GM23338 (cell line): ENCODE results near the gene CARD9. TPM values are rescaled to one million over a fixed set of nuclear protein-coding genes. Genes with fewer than 3 reads are reported as not detected.

Source experiments
- ATAC-seq: fragments of 200-7000 bp; cut with Tn5 transposase; 3 replicates; pipeline ENCODE4 v1.9.1; 2020
- DNase-seq: peaks from one replicate; pipeline ENCODE4 v3.0.0-alpha.2; 2015; ENCODE audit warnings: low spot score
- H2AFZ ChIP-seq: fragments of 200-600 bp; sonication (generic); 2 replicates; pipeline ENCODE4 v1.8.0; 2016; ENCODE audit warnings: antibody characterized with exemption, mild to moderate bottlenecking, moderate library complexity
- H3F3A ChIP-seq: fragments of 200-600 bp; sonication (generic); replicated peaks from 2 replicates; pipeline ENCODE4 v1.8.0; 2017; ENCODE audit warnings: antibody characterized with exemption, mixed run types, low read depth
- H3K27ac ChIP-seq: fragments of 200-600 bp; sonication (generic); 2 replicates; pipeline ENCODE4 v1.6.1; 2016; ENCODE audit warnings: low read depth
- H3K27me3 ChIP-seq: fragments of 200-600 bp; sonication (generic); 2 replicates; pipeline ENCODE4 v1.8.0; 2016; ENCODE audit warnings: mild to moderate bottlenecking, mixed run types, moderate library complexity; ENCODE audit not compliant: insufficient read depth
- H3K36me3 ChIP-seq: fragments of 200-600 bp; sonication (generic); 2 replicates; pipeline ENCODE4 v1.8.0; 2016; ENCODE audit warnings: mild to moderate bottlenecking; ENCODE audit not compliant: insufficient read depth
- H3K4me1 ChIP-seq: fragments of 200-600 bp; sonication (generic); 2 replicates; pipeline ENCODE4 v1.8.0; 2016; ENCODE audit warnings: mild to moderate bottlenecking, moderate library complexity; ENCODE audit not compliant: insufficient read depth
- H3K4me2 ChIP-seq: fragments of 200-600 bp; sonication (generic); 2 replicates; pipeline ENCODE4 v1.7.1; 2017; ENCODE audit warnings: mixed run types
- H3K4me3 ChIP-seq: fragments of 200-600 bp; sonication (generic); 2 replicates; pipeline ENCODE4 v1.6.1; 2016; ENCODE audit warnings: mixed run types
- H3K79me2 ChIP-seq: fragments of 200-600 bp; sonication (generic); replicated peaks from 2 replicates; pipeline ENCODE4 v1.8.0; 2017; ENCODE audit warnings: mild to moderate bottlenecking; ENCODE audit not compliant: insufficient read depth
- H3K9me2 ChIP-seq: fragments of 200-600 bp; sonication (generic); 2 replicates; pipeline ENCODE4 v1.8.0; 2017; ENCODE audit not compliant: insufficient read depth
- H4K20me1 ChIP-seq: fragments of 200-600 bp; sonication (generic); replicated peaks from 2 replicates; pipeline ENCODE4 v1.8.0; 2017; ENCODE audit warnings: mild to moderate bottlenecking; ENCODE audit not compliant: insufficient read depth
- H3K27ac Mint-ChIP-seq: 2 replicates; pipeline ENCODE4 v1.8.0; 2020; ENCODE audit warnings: inconsistent platforms, mild to moderate bottlenecking, moderate library complexity, mixed read lengths
- H3K27me3 Mint-ChIP-seq: 3 replicates; pipeline ENCODE4 v1.8.0; 2022; ENCODE audit warnings: low read depth, mild to moderate bottlenecking, moderate library complexity, mixed read lengths, inconsistent platforms; ENCODE audit not compliant: insufficient read depth, poor library complexity
- H3K36me3 Mint-ChIP-seq: 3 replicates; pipeline ENCODE4 v1.8.0; 2021; ENCODE audit warnings: low read depth, mild to moderate bottlenecking, inconsistent platforms, moderate library complexity, mixed read lengths
- H3K4me1 Mint-ChIP-seq: 3 replicates; pipeline ENCODE4 v1.8.0; 2020; ENCODE audit warnings: mild to moderate bottlenecking, inconsistent platforms, mixed read lengths
- H3K4me3 Mint-ChIP-seq: 3 replicates; pipeline ENCODE4 v1.8.0; 2021; ENCODE audit warnings: moderate library complexity, mild to moderate bottlenecking, inconsistent platforms, mixed read lengths
- H3K9me3 Mint-ChIP-seq: 3 replicates; pipeline ENCODE4 v1.8.0; 2020; ENCODE audit warnings: moderate library complexity, mild to moderate bottlenecking, inconsistent platforms, mixed read lengths
- CREB1 ChIP-seq: fragments of 250-450 bp; sonication (Bioruptor Pico); IDR thresholded peaks from 2 replicates; pipeline ENCODE4 v1.5.0; 2020; ENCODE audit warnings: low read depth, mild to moderate bottlenecking, moderate library complexity
- ETS1 ChIP-seq: IDR thresholded peaks from 2 replicates; pipeline ENCODE4 v1.6.1; 2016; ENCODE audit warnings: antibody characterized with exemption
- EZH2phosphoT487 ChIP-seq: fragments of 200-600 bp; sonication (generic); IDR thresholded peaks from one replicate; pipeline ENCODE4 v1.8.1; 2018; ENCODE audit warnings: antibody characterized with exemption; ENCODE audit not compliant: unreplicated experiment
- JUNB ChIP-seq: IDR thresholded peaks from one replicate; pipeline ENCODE4 v1.6.1; 2016; ENCODE audit warnings: antibody characterized with exemption; ENCODE audit not compliant: unreplicated experiment
- POLR2AphosphoS5 ChIP-seq: IDR thresholded peaks from 2 replicates; pipeline ENCODE4 v1.6.1; 2016; ENCODE audit warnings: antibody characterized with exemption, low read depth
- REST ChIP-seq: IDR thresholded peaks from one replicate; pipeline ENCODE4 v1.6.1; 2018; ENCODE audit warnings: antibody characterized with exemption; ENCODE audit not compliant: unreplicated experiment
- STAT1 ChIP-seq: IDR thresholded peaks from one replicate; pipeline ENCODE4 v1.6.1; 2016; ENCODE audit warnings: antibody characterized with exemption; ENCODE audit not compliant: unreplicated experiment
- ZNF114 ChIP-seq: fragments of 250-450 bp; sonication (Bioruptor Pico); IDR thresholded peaks from 2 replicates; pipeline ENCODE4 v1.5.0; 2020; ENCODE audit warnings: mild to moderate bottlenecking, moderate library complexity
- ZNF331 ChIP-seq: fragments of 250-450 bp; sonication (Bioruptor Pico); IDR thresholded peaks from 2 replicates; pipeline ENCODE4 v1.5.0; 2020; ENCODE audit warnings: low read depth, mild to moderate bottlenecking, moderate library complexity
- ZNF462 ChIP-seq: fragments of 250-450 bp; sonication (Bioruptor Pico); IDR thresholded peaks from 2 replicates; pipeline ENCODE4 v1.5.0; 2020; ENCODE audit warnings: mild to moderate bottlenecking, moderate library complexity
- polyA plus RNA-seq: library from polyadenylated mRNA; unstranded; fragments of >200 nt; fragmentation: Nextera tagmentation; extraction: Ambion mirVana; gene quantifications from 2 replicates; pipeline ENCODE4 v1.2.1, GENCODE V29; 2016
- total RNA-seq: library from RNA; depleted of rRNA; stranded (reverse); fragments of >200 nt; shearing (Covaris generic); gene quantifications from 2 replicates; pipeline ENCODE4 v1.2.3, GENCODE V29; 2014

The CARD9 gene
- total and polyA plus RNA-seq, 2 experiments from 2014 or later: 0.49 to 0.63 TPM

- TF ChIP-seq ZNF462 (CRISPR knock-in tag) (no peak), POLR2AphosphoS5 (no peak), EZH2phosphoT487 (no peak), ZNF114 (no peak), ETS1 (no peak), JUNB (no peak), CREB1 (CRISPR knock-in tag) (no peak), REST (no peak), STAT1 (no peak), ZNF331 (no peak)
- no peaks in the 10 kb centered on the region for H3F3A ChIP-seq
- H2AFZ ChIP-seq: no peak overlapping the region
- H3K27me3 ChIP-seq: no peaks in the 10 kb centered on the region
- no peak overlapping the region for H3K27ac ChIP-seq
- H3K36me3 ChIP-seq: no peaks in the 10 kb centered on the region
- ATAC-seq: no peak
- peaks cover 3% of the 10 kb centered on the region for H3K27me3 Mint-ChIP-seq
- no peaks in the 10 kb centered on the region for H3K4me1 ChIP-seq
- H3K9me3 Mint-ChIP-seq: no peaks in the 10 kb centered on the region
- H3K27ac Mint-ChIP-seq: no peak overlapping the region
- H3K4me1 Mint-ChIP-seq: no peaks in the 10 kb centered on the region
- H3K36me3 Mint-ChIP-seq: peaks cover 6% of the 10 kb centered on the region; the same call in 2 of the 3 replicates
- H4K20me1 ChIP-seq: no peaks in the 10 kb centered on the region; the same call in 1 of the 2 replicates
- H3K9me2 ChIP-seq: no peaks in the 10 kb centered on the region
- H3K79me2 ChIP-seq: no peaks in the 10 kb centered on the region
- DNase-seq: no peak
- no peak overlapping the region for H3K4me2 ChIP-seq
- no peak overlapping the region for H3K4me3 Mint-ChIP-seq
- H3K4me3 ChIP-seq: no peak overlapping the region
Observed at GRCh38 chr9:136375096-136375495, 1.6 kb upstream of the CARD9 start.
